Activated T-helper 2 cell treated with anti-CD3 and anti-CD28 coated beads, Interferon-gamma antibody, Interleukin-2, Interleukin-4, amounts not matched to agents 10 μg/mL and 5 μg/mL and 100 μg/mL, durations not matched to agents 14 hours and 24 hours and 36 hours (primary cell): ENCODE data around the gene SERPINA1. TPM values are rescaled to one million over a fixed set of nuclear protein-coding genes. Genes with fewer than 3 reads are reported as not detected.
"Not testable (repeated sequence)": the region's sequence is repeated elsewhere in the genome, so short reads cannot be mapped to it uniquely, and the experiment has no call there.

Source experiments
- DNase-seq: peaks from one replicate; pipeline ENCODE4 v3.0.0; 2021; ENCODE audit warnings: low spot score
- H3K27ac Mint-ChIP-seq: one replicate; pipeline ENCODE4 v1.8.0; 2021; ENCODE audit warnings: mixed read lengths
- H3K27me3 Mint-ChIP-seq: one replicate; pipeline ENCODE4 v1.8.0; 2021; ENCODE audit warnings: low read depth, mixed read lengths
- H3K36me3 Mint-ChIP-seq: one replicate; pipeline ENCODE4 v1.8.0; 2021; ENCODE audit warnings: low read depth, mixed read lengths
- H3K4me1 Mint-ChIP-seq: one replicate; pipeline ENCODE4 v1.8.0; 2021; ENCODE audit warnings: low read depth, mixed read lengths
- H3K4me3 Mint-ChIP-seq: one replicate; pipeline ENCODE4 v1.8.0; 2021; ENCODE audit warnings: low read depth, mild to moderate bottlenecking, moderate library complexity, mixed read lengths
- H3K9me3 Mint-ChIP-seq: one replicate; pipeline ENCODE4 v1.8.0; 2021; ENCODE audit warnings: mixed read lengths
- intact Hi-C: fragments of 100-400 bp; cut with micrococcal nuclease; formaldehyde crosslinking; loops from one replicate; pipeline ENCODE4 v1.15.1; 2023
- total RNA-seq: library from RNA; stranded (reverse); gene quantifications from 2 replicates; pipeline ENCODE4 v1.2.3, GENCODE V29; 2022

SERPINA1 gene
- total RNA-seq, 1 donor from 2014 or later: 1.3 TPM

DNA sequence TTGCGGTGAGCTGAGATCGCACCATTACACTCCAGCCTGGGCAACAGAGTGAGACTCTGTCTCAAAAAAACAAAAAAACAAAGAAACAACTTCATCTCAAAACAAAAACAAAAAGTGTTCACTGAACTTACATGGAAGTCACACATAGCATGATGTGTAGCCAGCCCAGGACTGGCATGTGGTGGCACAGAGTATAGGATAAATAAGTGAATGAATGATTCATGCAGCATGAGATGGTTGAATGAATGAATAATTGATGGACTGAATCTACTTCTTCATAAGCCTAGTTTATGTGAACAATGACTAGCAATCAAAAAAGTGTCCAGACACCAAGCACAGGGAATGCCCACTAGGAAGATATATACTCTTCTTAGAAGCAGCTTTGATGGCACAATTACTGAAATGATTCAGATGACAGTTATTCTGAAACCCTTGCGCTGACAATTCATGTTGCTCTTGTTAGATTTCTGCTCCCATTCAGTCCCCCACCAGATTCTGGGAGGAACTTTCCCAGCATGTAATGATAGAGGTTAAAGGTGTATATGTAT, 33.7 kb downstream of the SERPINA1 start:
- Mint-ChIP-seq H3K36me3 (no peaks in the 10 kb centered on the region), H3K4me1 (peaks cover 2% of the 10 kb centered on the region), H3K4me3 (no peak overlapping the region), H3K27ac (no peak overlapping the region), H3K27me3 (peaks cover 9% of the 10 kb centered on the region), H3K9me3 (peaks cover 8% of the 10 kb centered on the region)
- no peak for DNase-seq
- intact Hi-C loops: no loop called here

DNA sequence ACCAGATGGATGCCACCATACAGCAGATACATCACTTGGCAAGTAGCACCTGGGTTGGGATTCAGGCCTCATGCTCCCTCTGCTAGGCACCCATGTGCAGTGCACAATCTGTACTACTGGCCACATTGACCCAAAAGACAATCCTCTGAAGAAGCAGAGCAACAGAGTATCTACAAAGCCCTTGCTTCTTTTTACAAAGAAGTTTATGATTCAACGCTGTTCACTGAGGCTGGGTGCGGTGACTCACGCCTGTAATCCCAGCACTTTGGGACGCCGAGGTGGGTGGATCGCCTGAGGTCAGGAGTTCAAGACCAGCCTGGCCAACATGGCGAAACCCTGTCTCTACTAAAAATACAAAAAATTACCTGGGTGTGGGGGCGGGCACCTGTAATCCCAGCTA, 34.2 kb downstream of the SERPINA1 start:
- H3K27ac Mint-ChIP-seq, H3K4me3 Mint-ChIP-seq, H3K27me3 Mint-ChIP-seq, intact Hi-C loops, H3K36me3 Mint-ChIP-seq, H3K4me1 Mint-ChIP-seq, DNase-seq, H3K9me3 Mint-ChIP-seq: not testable (repeated sequence)

DNA sequence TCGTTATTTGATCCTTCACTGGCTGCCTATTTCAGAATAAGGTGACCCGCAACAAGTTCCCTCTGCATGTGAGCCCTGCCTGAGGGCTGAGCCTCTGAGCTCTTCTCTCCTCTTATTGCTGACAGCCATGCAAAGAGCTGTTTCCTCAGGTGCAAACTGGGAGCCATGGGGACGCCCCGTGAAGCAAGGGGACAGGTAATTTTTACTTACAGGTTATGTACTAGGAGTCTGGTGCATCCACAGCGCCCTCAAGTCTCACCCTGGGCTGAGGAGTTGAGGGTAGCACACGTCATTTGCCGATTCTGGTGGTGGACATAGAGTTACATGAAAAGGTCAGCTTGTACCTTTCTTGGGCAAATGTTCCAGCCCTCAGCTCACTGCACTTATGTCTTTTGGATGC, 39.1 kb downstream of the SERPINA1 start:
- intact Hi-C loops: no loop called here
- H3K36me3 Mint-ChIP-seq: peaks cover 8% of the 10 kb centered on the region
- no peak for DNase-seq
- H3K27me3 Mint-ChIP-seq: no peaks in the 10 kb centered on the region
- peaks cover 21% of the 10 kb centered on the region for H3K9me3 Mint-ChIP-seq
- H3K4me3 Mint-ChIP-seq: no peak overlapping the region
- peaks cover 9% of the 10 kb centered on the region for H3K4me1 Mint-ChIP-seq
- H3K27ac Mint-ChIP-seq: no peak overlapping the region

- Mint-ChIP-seq H3K36me3 (peaks cover 8% of the 10 kb centered on the region), H3K4me3 (no peak overlapping the region), H3K27me3 (no peaks in the 10 kb centered on the region), H3K27ac (no peak overlapping the region), H3K4me1 (peaks cover 9% of the 10 kb centered on the region), H3K9me3 (peaks cover 21% of the 10 kb centered on the region)
- intact Hi-C loops: no loop called here
- DNase-seq: no peak
These were observed 39.6 kb downstream of the SERPINA1 start for GRCh38 chr14:94348836-94349235.

GRCh38 chr14:94346841-94347240, 41.6 kb downstream of the SERPINA1 start:
- peaks cover 15% of the 10 kb centered on the region for H3K9me3 Mint-ChIP-seq
- peaks cover 17% of the 10 kb centered on the region for H3K4me1 Mint-ChIP-seq
- no peak overlapping the region for H3K4me3 Mint-ChIP-seq
- peak overlapping the region; percentile 87 for H3K27ac Mint-ChIP-seq
- H3K27me3 Mint-ChIP-seq: no peaks in the 10 kb centered on the region
- DNase-seq: no peak
- peaks cover 8% of the 10 kb centered on the region for H3K36me3 Mint-ChIP-seq
- intact Hi-C loops: loop anchor here (2.0 kb wide), 1 partner anchor 46 kb away; no protein-coding TSS in a partner anchor

DNA sequence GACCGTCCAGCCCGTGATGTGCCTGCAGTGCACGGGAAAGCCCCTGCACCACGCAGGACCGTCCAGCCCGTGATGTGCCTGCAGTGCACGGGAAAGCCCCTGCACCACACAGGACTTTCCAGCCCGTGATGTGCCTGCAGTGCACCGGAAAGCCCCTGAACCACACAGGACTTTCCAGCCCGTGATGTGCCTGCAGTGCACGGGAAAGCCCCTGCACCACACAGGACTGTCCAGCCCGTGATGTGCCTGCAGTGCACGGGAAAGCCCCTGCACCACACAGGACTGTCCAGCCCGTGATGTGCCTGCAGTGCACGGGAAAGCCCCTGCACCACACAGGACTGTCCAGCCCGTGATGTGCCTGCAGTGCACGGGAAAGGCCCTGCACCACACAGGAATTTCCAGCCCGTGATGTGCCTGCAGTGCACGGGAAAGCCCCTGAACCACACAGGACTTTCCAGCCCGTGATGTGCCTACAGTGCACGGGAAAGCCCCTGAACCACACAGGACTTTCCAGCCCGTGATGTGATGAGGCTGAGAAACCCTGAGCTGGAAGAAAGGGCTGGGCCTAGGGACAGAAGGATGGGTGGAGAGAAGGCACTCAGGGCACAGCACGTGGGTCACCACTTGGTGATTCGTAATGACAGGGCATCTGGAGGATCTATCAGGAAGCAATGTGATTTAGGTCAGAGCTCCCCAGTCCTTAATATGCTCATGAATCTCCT, 42.2 kb downstream of the SERPINA1 start:
- peak; percentile 29 for DNase-seq
- intact Hi-C loops: loop anchor here (2.0 kb wide), 1 partner anchor 47 kb away; no protein-coding TSS in a partner anchor
- Mint-ChIP-seq H3K27ac (peak overlapping the region; percentile 87), H3K9me3 (peaks cover 13% of the 10 kb centered on the region), H3K4me1 (peaks cover 22% of the 10 kb centered on the region)
- H3K27me3 Mint-ChIP-seq, H3K36me3 Mint-ChIP-seq, H3K4me3 Mint-ChIP-seq: not testable (repeated sequence)

- peaks cover 18% of the 10 kb centered on the region for H3K9me3 Mint-ChIP-seq
- DNase-seq: no peak
- no peak overlapping the region for H3K4me3 Mint-ChIP-seq
- peaks cover 25% of the 10 kb centered on the region for H3K4me1 Mint-ChIP-seq
- intact Hi-C loops: loop anchor here (2.0 kb wide), 1 partner anchor 47 kb away; no protein-coding TSS in a partner anchor
- no peaks in the 10 kb centered on the region for H3K27me3 Mint-ChIP-seq
- H3K36me3 Mint-ChIP-seq: peaks cover 8% of the 10 kb centered on the region
- no peak overlapping the region for H3K27ac Mint-ChIP-seq
These were observed 42.9 kb downstream of the SERPINA1 start for GRCh38 chr14:94345344-94346064.

- peaks cover 8% of the 10 kb centered on the region for H3K36me3 Mint-ChIP-seq
- no peak overlapping the region for H3K4me3 Mint-ChIP-seq
- peaks cover 25% of the 10 kb centered on the region for H3K4me1 Mint-ChIP-seq
- no peak for DNase-seq
- peak overlapping the region; percentile 62 for H3K27ac Mint-ChIP-seq
- no peaks in the 10 kb centered on the region for H3K27me3 Mint-ChIP-seq
- intact Hi-C loops: no loop called here
- peaks cover 21% of the 10 kb centered on the region for H3K9me3 Mint-ChIP-seq
These were observed 44.0 kb downstream of the SERPINA1 start for GRCh38 chr14:94344389-94344788.

GRCh38 chr14:94343238-94344005, 45.0 kb downstream of the SERPINA1 start:
- H3K27ac Mint-ChIP-seq: no peak overlapping the region

GRCh38 chr14:94342334-94342934, 46.0 kb downstream of the SERPINA1 start:
- H3K4me3 Mint-ChIP-seq: no peak overlapping the region
- H3K9me3 Mint-ChIP-seq: peaks cover 35% of the 10 kb centered on the region
- H3K27ac Mint-ChIP-seq: peak overlapping the region; percentile 48
- H3K27me3 Mint-ChIP-seq: no peaks in the 10 kb centered on the region
- peaks cover 28% of the 10 kb centered on the region for H3K4me1 Mint-ChIP-seq
- intact Hi-C loops: no loop called here
- peaks cover 8% of the 10 kb centered on the region for H3K36me3 Mint-ChIP-seq
- no peak for DNase-seq

More at GRCh38 chr14:94343238-94344005, 45.0 kb downstream of the SERPINA1 start:
- peaks cover 8% of the 10 kb centered on the region for H3K36me3 Mint-ChIP-seq
- H3K4me3 Mint-ChIP-seq: no peak overlapping the region
- peaks cover 25% of the 10 kb centered on the region for H3K4me1 Mint-ChIP-seq
- no peak for DNase-seq
- peaks cover 27% of the 10 kb centered on the region for H3K9me3 Mint-ChIP-seq
- H3K27me3 Mint-ChIP-seq: no peaks in the 10 kb centered on the region
- intact Hi-C loops: no loop called here

GRCh38 chr14:94341656-94342333, 46.6 kb downstream of the SERPINA1 start:
- intact Hi-C loops: no loop called here
- no peak for DNase-seq
- peaks cover 30% of the 10 kb centered on the region for H3K4me1 Mint-ChIP-seq
- H3K27me3 Mint-ChIP-seq: no peaks in the 10 kb centered on the region
- peak overlapping the region; percentile 48 for H3K27ac Mint-ChIP-seq
- peaks cover 8% of the 10 kb centered on the region for H3K36me3 Mint-ChIP-seq
- H3K9me3 Mint-ChIP-seq: peaks cover 37% of the 10 kb centered on the region
- no peak overlapping the region for H3K4me3 Mint-ChIP-seq

GRCh38 chr14:94340533-94340932, 47.9 kb downstream of the SERPINA1 start:
- Mint-ChIP-seq H3K27me3 (no peaks in the 10 kb centered on the region), H3K4me3 (no peak overlapping the region), H3K36me3 (peaks cover 4% of the 10 kb centered on the region), H3K9me3 (peaks cover 33% of the 10 kb centered on the region), H3K4me1 (peaks cover 26% of the 10 kb centered on the region), H3K27ac (no peak overlapping the region)
- intact Hi-C loops: no loop called here
- DNase-seq: no peak
